HG03025 (cell line): ENCODE results near the gene SLIT3.

Source experiments
- ATAC-seq: cut with Tn5 transposase; IDR thresholded peaks from one replicate; pipeline ENCODE4 v1.9.1; 2021; ENCODE audit warnings: mild to moderate bottlenecking, moderate library complexity; ENCODE audit not compliant: unreplicated experiment, low FRiP score

SLIT3 gene

DNA sequence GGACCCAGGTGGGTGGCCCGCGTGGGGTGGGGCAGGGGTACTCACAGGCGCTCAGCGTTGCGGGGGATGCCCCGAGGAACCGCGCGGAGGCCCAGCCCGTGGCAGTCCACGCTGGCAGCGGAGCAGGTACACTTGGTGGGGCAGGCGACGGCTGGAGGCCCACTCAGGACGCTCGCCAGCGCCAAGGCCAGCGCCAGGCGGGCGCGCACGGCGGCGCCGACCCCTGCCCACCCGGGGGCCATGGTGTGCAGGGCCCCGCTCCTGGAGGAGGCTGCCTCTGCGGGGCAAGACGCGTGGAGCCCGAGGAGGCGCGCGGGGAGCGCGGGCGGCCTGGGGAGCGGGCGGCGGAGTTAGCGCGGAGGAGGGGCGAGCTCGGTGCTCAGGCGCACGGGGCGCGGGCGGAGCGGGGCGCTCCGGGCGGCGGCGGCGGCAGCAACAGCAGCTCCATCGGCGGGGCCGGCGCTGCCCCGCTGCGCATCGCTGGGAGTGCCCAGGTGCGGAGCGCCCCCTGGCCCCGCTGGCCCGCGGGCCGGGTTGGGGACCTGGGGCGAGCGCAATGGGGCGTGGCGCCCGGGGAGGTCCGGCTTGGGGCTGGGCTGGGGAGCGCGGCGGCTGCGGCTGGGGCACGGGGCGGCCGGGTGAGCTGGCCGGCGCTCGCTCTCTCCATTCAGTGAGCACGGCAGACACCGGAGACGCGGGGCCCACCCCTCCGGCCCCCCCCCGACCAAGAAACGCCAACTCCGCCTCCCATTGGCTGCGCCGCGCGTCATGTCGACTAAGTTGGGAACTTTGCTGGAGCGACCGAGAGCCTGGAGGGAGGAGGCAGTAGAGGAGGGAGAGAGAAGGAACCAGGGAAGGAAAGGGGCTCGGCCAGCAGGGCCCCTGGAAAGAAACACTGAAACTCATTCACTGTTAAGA lies at the start of gene SLIT3:
Gene SLIT3 (minus strand): TSS at position 672 of the 918 bp plus-strand sequence. CDS start 430 bp downstream, at position 242.
- no peak for ATAC-seq

DNA sequence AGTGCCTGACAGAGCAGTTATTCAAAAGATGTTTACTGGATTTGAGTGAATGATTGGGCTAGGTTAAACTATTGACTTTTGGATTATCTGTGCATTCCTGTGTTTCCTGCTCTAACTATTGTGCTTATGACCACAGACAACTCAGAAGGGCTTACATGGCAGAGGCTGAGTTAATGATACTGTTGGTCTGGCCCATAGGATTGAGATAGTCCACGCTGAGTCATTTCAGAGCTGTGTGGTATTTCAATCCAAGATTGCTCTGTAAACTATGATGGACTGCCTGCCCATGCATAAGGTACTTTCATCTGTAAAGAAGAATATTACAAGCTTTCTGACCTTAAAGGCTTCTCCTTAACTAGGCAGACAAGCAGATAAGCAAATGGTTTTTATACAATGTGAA lies 49.1 kb upstream of the SLIT3 start:
- ATAC-seq = no peak

DNA sequence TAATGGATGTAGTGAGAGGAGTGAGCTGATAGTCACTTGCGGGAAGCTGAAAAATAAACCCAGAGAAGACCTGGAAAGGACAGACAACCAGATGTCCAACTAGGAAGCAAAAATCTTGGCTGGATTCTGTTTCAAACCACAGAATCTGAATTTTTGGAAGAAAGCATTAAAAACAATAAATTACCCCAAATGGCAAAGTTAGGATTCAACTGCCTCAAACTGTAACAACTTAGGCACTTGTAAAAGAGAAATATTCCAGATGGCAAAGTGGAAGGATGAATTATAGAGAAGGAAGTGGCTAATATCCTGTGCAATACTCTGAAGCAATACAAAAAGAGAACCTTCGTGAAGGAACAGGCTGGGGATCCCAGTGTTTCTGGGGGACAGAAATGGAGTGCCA lies 46.8 kb upstream of the SLIT3 start:
- no peak for ATAC-seq

DNA sequence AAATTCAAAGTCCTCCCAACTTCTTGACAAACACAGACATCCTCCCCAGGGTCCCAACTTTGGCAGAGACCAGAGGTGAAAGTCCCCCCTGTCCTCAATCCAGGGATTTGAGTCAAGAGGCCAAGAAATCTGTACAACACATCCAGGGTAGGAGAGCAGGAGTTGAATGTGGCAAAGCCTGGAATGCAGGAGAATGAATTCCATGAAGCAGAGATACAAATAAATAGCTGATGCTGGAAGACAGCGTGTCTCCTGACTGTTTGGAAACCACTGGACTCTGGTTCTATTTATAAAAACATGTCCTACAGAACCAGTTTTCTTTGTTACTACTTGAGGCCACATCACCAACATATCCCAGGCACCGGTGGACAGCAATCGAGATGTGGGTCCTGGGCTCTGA lies 43.7 kb upstream of the SLIT3 start:
- no peak for ATAC-seq

DNA sequence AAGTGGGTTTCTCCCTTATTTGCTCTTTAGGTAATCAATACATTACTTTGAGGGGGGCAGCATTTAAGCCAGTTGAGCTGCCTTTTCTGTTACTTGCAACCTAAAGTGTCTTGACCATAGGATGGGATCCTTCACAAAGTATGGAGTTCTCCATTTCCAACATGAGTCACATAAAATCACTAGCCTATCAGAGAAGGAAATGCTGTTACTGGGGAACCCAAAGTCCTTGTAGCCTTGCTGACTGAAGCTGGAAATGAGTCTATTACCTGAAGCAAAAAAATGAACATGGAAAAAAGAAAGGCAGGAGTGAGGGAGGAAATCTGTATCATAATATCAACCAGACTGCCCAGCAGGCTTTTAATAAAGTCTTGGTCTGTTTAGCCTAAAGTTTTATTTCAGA lies 42.8 kb upstream of the SLIT3 start:
- no peak for ATAC-seq

DNA sequence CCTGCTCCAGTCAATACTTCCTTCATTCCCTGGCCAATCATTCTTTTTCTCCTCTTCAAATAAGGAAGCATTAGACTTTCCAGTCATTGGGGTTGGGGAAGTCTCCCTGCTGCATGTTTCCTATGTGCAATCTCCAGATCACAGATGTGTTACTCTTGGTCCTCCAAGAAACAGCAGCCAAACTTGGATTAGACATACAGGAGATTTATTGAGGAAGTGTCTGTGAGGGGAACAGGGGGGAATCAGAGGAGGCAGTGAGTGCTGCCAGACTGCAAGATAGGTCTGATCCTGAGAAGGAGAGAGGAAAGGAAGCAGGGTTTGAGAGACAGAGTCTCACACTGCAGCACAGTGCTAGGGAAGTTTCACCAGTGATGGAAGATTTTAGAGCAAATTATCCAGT lies 40.6 kb upstream of the SLIT3 start:
- no peak for ATAC-seq

DNA sequence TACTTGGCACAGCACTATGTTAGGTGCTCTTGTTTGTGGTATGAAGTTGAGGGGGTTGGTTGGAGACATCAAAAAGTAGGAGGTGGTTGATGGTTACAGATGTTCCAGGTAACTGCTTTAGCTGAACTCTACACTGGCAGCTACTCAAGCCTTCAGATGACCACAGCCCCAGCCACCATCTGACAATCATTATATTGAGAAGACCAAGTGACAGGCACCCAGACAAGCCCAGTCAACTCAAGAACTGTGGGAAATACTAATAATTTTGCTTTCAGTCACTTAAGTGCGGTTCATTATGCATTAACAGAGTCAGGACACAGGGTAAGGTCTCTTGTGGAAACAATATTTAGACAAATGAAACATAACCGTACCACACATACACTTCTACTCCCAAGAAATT lies 38.9 kb upstream of the SLIT3 start:
- ATAC-seq = no peak

DNA sequence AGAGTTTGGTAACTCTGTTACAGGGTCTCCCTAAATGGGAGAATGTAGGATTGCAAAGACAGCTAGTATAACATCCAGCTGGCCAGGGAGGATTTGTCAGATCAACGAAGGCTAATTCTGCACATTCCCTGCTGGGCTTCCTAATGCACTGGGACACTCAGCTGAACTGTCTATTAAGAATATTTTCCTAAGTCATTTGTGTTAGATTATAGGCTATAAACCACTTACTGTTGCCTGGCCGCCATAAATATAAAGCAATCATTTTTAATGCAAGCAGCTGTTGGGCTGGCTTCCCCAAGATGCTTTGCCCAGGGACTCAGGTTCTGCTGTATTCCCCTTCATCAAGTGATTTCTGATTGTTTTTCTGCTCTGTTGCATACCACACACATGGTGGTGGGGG lies 35.3 kb upstream of the SLIT3 start:
- ATAC-seq = no peak

DNA sequence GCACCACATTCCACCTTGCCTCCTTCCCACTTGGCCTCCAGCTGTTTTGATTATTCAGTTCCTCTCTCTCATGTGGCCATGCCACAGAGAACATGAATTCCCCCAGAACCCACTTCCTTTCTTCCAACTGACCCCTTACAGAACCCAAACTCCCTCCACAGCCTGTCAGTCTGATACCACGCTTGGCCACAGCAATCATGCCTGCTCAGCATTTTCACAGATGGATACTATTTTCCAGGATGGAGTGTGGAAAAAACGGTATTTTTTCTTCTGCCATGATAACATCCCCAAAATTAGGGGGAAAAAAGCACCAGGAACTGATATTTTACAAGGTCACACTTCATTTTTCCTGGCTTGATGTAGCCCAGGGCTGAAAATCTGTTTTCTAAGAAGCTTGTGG lies 34.9 kb upstream of the SLIT3 start:
- no peak for ATAC-seq

DNA sequence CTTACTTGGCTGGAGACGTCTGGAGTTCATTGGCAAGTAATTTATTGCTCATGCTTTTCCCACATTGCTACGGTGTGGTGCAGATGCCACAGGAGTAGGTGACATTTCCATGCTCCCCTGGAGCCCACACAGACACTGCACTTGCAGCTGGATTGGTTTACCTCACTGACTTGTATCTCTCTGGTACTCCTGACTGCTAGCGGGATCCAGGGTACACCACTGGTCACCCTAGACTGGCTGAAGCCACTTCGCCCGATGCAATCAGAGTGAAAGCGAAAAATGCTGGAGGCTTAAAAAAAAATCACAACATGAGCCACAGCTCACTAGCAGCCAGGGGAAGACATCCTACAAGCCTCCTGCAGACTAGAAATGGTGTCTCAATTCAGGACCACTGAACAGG lies 32.6 kb upstream of the SLIT3 start:
- ATAC-seq = no peak

DNA sequence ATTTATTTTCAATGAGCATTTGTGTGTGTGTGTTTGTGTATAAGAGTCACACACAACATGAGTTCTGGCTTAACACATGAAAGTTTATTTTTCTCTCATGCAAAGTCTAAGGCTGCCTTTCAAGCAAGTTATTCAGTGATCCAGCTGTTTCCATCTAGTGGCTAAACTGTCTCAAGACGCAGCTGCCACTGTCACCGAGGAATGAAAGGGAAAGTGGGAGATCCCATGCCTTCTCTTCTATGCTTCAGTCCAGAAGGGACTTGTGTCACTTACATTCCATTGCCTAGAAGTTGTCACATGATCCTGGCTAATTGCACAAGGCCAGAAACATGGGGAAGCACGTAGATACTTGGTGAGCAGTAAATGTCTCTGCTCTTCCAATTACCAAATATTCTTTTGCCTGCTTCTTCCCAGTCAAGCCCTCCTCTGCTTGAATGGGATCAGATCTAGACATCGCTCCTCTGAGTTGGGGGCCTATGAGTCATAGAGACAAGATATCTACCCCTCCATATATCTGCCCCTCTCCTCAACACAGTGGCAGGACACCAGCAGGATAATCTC lies 30.4 kb upstream of the SLIT3 start:
- ATAC-seq = no peak

DNA sequence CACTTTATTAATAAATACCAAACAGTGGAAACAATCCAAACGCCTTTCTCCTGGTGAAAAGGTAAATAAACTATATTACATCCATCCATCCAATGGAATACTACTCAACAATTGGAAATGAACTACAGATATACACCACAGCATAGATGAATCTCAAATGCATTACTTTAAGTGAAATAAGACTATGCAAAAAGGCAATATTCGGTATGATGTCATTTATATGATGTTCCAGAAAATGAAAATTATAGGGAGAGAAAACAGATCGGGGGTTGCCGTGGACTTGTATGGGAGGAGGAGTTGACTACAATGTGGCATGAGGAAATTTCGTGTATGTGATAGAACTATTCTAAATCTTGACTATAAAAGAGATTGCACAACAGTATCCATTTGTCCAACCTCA lies 27.5 kb upstream of the SLIT3 start:
- no peak for ATAC-seq

DNA sequence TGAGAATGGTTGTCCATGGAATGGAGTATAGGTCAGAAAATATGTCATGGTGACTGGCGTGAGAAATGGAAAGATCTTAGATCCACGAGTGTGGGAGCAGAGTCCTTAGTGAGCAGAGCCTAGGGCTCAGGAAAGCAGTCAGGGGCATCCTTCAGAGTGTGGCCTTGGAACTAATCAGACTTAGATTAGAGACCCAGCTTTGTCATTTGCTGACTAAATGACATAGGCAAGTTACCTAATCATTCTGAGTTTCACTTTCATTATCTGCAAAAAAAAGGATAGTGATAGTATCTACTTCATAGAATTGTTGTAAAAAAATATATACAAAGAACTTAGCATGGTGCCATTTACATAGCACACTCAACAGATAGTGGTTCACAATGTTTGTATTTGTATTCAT lies 24.3 kb upstream of the SLIT3 start:
- ATAC-seq = no peak

DNA sequence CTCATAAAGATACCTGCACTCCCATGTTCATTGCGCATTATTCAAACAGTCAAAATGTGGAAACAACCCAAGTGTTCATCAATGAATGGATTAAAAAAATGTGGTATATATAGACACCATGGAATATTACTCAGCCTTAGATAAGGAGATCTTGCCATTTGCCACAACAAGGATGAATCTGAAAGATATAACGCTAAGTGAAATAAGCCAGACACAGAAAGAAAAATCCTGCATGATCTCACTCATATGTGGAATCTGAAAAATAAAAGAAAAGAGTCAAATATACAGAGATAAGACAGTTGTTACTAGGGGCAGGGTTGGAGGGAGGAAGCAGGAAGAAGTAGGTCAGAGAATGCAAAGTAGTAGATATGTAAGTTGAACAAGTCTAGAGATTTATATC lies 17.6 kb upstream of the SLIT3 start:
- no peak for ATAC-seq

DNA sequence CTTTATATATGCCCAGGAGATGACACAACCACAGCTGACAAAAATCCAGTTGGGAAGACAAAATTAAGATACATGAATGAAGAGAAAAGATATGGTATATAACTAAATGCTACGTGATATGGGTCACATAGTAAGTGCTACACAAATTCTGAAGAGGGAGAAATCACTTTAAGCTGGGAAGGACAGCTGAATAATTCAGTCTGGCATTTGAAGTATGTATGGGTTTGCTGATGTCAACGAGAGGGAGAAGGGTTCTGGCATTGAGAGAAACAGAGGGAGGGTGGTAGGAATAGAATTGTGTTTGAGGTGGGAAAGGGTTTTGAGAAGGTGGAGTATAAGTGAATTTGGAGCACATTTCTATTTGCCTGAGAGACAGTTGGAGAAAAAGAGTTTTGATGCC lies 6.7 kb upstream of the SLIT3 start:
- ATAC-seq = no peak

DNA sequence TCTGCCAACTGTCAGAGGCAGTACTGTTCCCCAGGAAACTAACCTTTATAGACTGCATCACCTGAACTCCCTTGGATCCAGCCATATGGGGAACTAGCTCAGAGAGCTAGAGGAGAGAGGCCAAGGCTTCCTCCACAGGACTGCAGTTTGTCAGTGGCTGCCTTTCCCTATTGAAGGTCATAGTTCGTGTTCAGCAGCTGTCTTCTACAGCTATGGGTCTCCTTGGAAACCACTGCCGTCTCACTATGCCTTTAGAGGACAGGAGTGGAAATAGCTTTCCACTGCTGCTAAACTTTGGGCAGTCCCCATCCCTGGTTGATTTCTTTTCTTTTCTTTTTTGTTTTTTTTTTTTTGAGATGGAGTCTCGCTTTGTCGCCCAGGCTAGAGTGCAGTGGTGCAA lies 4.4 kb upstream of the SLIT3 start:
- ATAC-seq = no peak

DNA sequence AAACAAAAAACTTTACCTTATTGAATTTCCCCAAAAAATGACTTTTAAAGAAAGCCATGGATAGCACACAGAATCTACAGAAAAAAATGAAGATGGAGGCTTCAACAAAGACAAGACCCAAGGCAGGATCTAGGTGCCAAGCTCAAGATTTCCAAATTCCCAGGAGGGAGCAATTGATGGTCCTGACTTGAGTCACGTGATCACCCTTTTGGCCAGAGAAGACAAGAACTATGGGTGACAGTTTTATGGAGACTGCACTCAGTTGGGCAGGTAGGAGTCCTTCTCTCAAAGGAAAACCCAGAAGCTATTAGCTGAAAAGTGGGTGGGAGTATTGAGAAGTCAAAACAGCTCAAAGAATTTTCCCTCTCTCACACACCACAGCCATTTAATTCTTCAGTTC lies 3.2 kb upstream of the SLIT3 start:
- ATAC-seq = no peak

DNA sequence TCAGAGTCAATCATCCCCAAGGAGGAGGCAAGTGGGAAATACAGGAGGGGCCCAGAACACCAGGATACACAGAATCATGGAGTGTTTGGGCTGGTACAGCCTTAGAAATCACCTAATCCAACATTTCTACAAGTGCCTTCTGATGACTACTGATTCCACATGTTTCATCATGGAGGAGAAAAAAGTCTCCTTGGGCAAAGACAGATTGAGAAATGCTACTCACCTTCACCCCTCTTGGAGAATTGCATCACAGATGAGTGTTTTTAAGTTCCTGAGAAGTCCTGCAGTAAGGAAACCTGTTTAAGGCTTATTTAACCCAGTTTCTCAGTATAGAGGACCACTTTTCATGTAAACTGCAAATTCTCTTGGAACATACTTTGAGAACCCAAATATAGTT lies 2.2 kb upstream of the SLIT3 start:
- ATAC-seq = no peak

DNA sequence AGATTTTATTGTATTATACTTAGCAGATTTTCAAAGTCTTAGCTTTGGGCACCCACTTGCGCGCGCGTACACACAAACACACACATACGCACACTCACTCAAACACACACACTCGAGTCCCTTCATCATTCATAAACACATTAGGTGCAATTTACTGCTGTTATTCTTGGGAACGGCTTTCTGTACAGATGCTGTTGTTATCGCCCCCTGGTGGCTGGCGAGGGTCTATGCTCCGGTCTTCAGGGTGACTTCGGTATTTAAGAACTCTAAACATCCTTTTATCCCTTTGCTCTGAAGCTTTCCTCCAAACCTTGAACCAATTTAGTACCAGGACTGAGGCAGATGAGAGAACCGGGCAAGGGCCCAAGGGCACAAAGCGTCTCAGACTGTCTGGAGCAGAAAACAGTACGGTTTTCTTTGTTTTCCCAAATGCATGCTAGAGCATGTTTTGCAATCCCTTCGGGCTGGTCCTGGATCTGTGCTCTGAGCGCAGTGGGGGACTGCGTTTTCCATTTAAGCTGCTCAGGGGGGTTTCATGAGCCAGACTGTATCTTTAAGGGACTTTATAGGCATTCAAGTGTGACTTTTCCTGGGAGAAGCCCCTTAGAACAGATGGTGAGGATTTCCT lies 1.7 kb upstream of the SLIT3 start:
- ATAC-seq = peak; percentile 68

DNA sequence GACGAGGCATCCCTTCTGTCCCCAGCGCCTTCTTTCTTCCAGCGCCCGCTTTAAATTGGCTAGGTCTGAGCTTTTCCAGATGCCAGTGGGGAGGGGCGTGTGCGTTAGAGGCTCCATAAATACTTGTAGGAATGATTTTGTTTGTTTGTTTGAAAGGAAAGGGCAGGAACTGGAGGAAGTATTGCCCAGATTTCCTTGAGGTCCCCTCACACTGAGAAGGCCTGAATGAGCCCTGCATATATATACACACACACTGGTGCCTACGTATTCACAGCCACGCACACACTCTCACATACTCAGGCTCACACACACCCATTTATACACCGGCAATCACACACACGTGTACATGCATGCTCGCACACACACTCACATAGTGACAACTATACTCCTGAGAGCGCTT lies 1.0 kb upstream of the SLIT3 start:
- ATAC-seq = no peak

DNA sequence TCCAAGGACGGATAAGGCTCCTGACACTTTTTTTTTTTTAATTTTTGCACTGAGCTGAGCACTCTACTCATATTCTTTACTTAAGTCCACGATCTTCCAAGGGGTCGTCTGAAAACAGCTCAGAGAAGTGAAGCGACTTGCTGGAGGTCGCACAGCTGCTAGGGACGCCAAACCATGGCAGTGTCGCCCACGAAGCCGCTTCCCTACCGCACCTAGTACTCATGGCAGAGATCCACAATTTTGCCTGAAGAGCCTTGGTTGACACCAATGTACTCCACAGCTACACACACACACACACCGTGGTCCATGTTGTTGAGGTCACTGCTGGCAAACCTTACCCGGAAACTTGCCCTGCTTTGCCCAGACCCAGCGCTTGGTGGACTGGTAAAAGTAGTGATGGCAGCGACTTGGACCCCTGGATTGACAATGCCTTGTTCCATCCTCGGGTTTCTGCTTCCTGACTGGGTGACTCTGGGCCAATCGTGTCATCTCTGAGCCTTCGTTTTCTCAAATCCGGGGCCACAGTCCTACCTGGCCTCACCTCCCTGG lies 521 bp upstream of the SLIT3 start:
- no peak for ATAC-seq
